T-helper 2 cell treated with Interferon-gamma antibody and Interleukin-4, amounts not matched to agents 5 μg/mL and 100 μg/mL, for 36 hours (primary cell): ENCODE data around the gene ANG.
"Not testable (repeated sequence)": the region's sequence is repeated elsewhere in the genome, so short reads cannot be mapped to it uniquely, and the experiment has no call there.

Experiments
- DNase-seq: peaks from one replicate; pipeline ENCODE4 v3.0.0; 2021; ENCODE audit warnings: low spot score
- H3K27ac Mint-ChIP-seq: one replicate; pipeline ENCODE4 v1.8.0; 2021; ENCODE audit warnings: mild to moderate bottlenecking, mixed read lengths
- H3K27me3 Mint-ChIP-seq: one replicate; pipeline ENCODE4 v1.8.0; 2021; ENCODE audit warnings: low read depth, mixed read lengths
- H3K36me3 Mint-ChIP-seq: one replicate; pipeline ENCODE4 v1.8.0; 2021; ENCODE audit warnings: low read depth, mixed read lengths
- H3K4me1 Mint-ChIP-seq: one replicate; pipeline ENCODE4 v1.8.0; 2021; ENCODE audit warnings: low read depth, mixed read lengths
- H3K4me3 Mint-ChIP-seq: one replicate; pipeline ENCODE4 v1.8.0; 2022; ENCODE audit warnings: mild to moderate bottlenecking, moderate library complexity, mixed read lengths
- H3K9me3 Mint-ChIP-seq: one replicate; pipeline ENCODE4 v1.8.0; 2021; ENCODE audit warnings: mixed read lengths

Gene ANG

GRCh38 chr14:20698934-20699333, 10.4 kb downstream of the ANG start:
- no peak overlapping the region for H3K27ac Mint-ChIP-seq
- H3K27me3 Mint-ChIP-seq = peaks cover 2% of the 10 kb centered on the region
- no peak for DNase-seq
- no peak overlapping the region for H3K4me3 Mint-ChIP-seq
- H3K9me3 Mint-ChIP-seq = no peaks in the 10 kb centered on the region
- no peaks in the 10 kb centered on the region for H3K36me3 Mint-ChIP-seq
- H3K4me1 Mint-ChIP-seq = no peaks in the 10 kb centered on the region

GRCh38 chr14:20699931-20700330, 11.4 kb downstream of the ANG start:
- Mint-ChIP-seq H3K9me3 (no peaks in the 10 kb centered on the region), H3K36me3 (no peaks in the 10 kb centered on the region), H3K4me3 (no peak overlapping the region), H3K4me1 (no peaks in the 10 kb centered on the region), H3K27ac (no peak overlapping the region), H3K27me3 (peaks cover 2% of the 10 kb centered on the region)
- DNase-seq = no peak

GRCh38 chr14:20700965-20701364, 12.4 kb downstream of the ANG start:
- not testable (repeated sequence) for H3K36me3 Mint-ChIP-seq, H3K27ac Mint-ChIP-seq, H3K9me3 Mint-ChIP-seq, H3K27me3 Mint-ChIP-seq, H3K4me1 Mint-ChIP-seq, DNase-seq, H3K4me3 Mint-ChIP-seq

GRCh38 chr14:20706657-20707355, 18.2 kb downstream of the ANG start:
- H3K4me1 Mint-ChIP-seq = no peaks in the 10 kb centered on the region
- no peak for DNase-seq
- no peak overlapping the region for H3K27ac Mint-ChIP-seq
- no peaks in the 10 kb centered on the region for H3K9me3 Mint-ChIP-seq
- no peaks in the 10 kb centered on the region for H3K36me3 Mint-ChIP-seq
- no peaks in the 10 kb centered on the region for H3K27me3 Mint-ChIP-seq
- no peak overlapping the region for H3K4me3 Mint-ChIP-seq

GRCh38 chr14:20707622-20708021, 19.1 kb downstream of the ANG start:
- DNase-seq = no peak
- no peak overlapping the region for H3K27ac Mint-ChIP-seq
- no peaks in the 10 kb centered on the region for H3K36me3 Mint-ChIP-seq
- no peaks in the 10 kb centered on the region for H3K4me1 Mint-ChIP-seq
- no peaks in the 10 kb centered on the region for H3K27me3 Mint-ChIP-seq
- H3K9me3 Mint-ChIP-seq = no peaks in the 10 kb centered on the region
- no peak overlapping the region for H3K4me3 Mint-ChIP-seq

GRCh38 chr14:20711261-20711660, 22.7 kb downstream of the ANG start:
- DNase-seq = no peak
- no peaks in the 10 kb centered on the region for H3K9me3 Mint-ChIP-seq
- H3K4me1 Mint-ChIP-seq = no peaks in the 10 kb centered on the region
- no peaks in the 10 kb centered on the region for H3K36me3 Mint-ChIP-seq
- H3K27me3 Mint-ChIP-seq = no peaks in the 10 kb centered on the region
- no peak overlapping the region for H3K27ac Mint-ChIP-seq
- no peak overlapping the region for H3K4me3 Mint-ChIP-seq

- no peak for DNase-seq
- Mint-ChIP-seq H3K4me1 (no peaks in the 10 kb centered on the region), H3K27me3 (peaks cover under 1% of the 10 kb centered on the region), H3K27ac (no peak overlapping the region), H3K9me3 (no peaks in the 10 kb centered on the region), H3K36me3 (no peaks in the 10 kb centered on the region), H3K4me3 (no peak overlapping the region)
Measured at GRCh38 chr14:20711685-20712084, 23.1 kb downstream of the ANG start.

GRCh38 chr14:20712904-20713303, 24.3 kb downstream of the ANG start:
- DNase-seq = no peak
- no peak overlapping the region for H3K27ac Mint-ChIP-seq
- peaks cover 4% of the 10 kb centered on the region for H3K27me3 Mint-ChIP-seq
- no peaks in the 10 kb centered on the region for H3K36me3 Mint-ChIP-seq
- no peak overlapping the region for H3K4me3 Mint-ChIP-seq
- no peaks in the 10 kb centered on the region for H3K9me3 Mint-ChIP-seq
- no peaks in the 10 kb centered on the region for H3K4me1 Mint-ChIP-seq

- no peak for DNase-seq
- H3K9me3 Mint-ChIP-seq = no peaks in the 10 kb centered on the region
- H3K27ac Mint-ChIP-seq = no peak overlapping the region
- H3K27me3 Mint-ChIP-seq = peaks cover 4% of the 10 kb centered on the region
- H3K4me3 Mint-ChIP-seq = no peak overlapping the region
- H3K36me3 Mint-ChIP-seq = no peaks in the 10 kb centered on the region
- H3K4me1 Mint-ChIP-seq = no peaks in the 10 kb centered on the region
Measured at GRCh38 chr14:20714593-20715250, 26.2 kb downstream of the ANG start.

- H3K27ac Mint-ChIP-seq = no peak overlapping the region
- H3K4me1 Mint-ChIP-seq = peaks cover 3% of the 10 kb centered on the region
- no peaks in the 10 kb centered on the region for H3K36me3 Mint-ChIP-seq
- peaks cover 27% of the 10 kb centered on the region for H3K27me3 Mint-ChIP-seq
- no peak for DNase-seq
- H3K9me3 Mint-ChIP-seq = no peaks in the 10 kb centered on the region
- H3K4me3 Mint-ChIP-seq = no peak overlapping the region
Measured at GRCh38 chr14:20719777-20720176, 31.2 kb downstream of the ANG start.

- H3K27me3 Mint-ChIP-seq = peaks cover 27% of the 10 kb centered on the region
- H3K4me3 Mint-ChIP-seq = no peak overlapping the region
- H3K36me3 Mint-ChIP-seq = no peaks in the 10 kb centered on the region
- H3K27ac Mint-ChIP-seq = no peak overlapping the region
- no peak for DNase-seq
- H3K9me3 Mint-ChIP-seq = no peaks in the 10 kb centered on the region
- H3K4me1 Mint-ChIP-seq = peaks cover 3% of the 10 kb centered on the region
Measured at GRCh38 chr14:20720741-20721140, 32.2 kb downstream of the ANG start.

GRCh38 chr14:20722016-20722415, 33.5 kb downstream of the ANG start:
- Mint-ChIP-seq H3K27ac (no peak overlapping the region), H3K27me3 (peaks cover 24% of the 10 kb centered on the region)
- DNase-seq = no peak

GRCh38 chr14:20723488-20723887, 34.9 kb downstream of the ANG start:
- no peaks in the 10 kb centered on the region for H3K9me3 Mint-ChIP-seq
- H3K4me1 Mint-ChIP-seq = peaks cover 3% of the 10 kb centered on the region
- no peak overlapping the region for H3K27ac Mint-ChIP-seq
- no peaks in the 10 kb centered on the region for H3K36me3 Mint-ChIP-seq
- DNase-seq = no peak
- peaks cover 31% of the 10 kb centered on the region for H3K27me3 Mint-ChIP-seq
- H3K4me3 Mint-ChIP-seq = no peak overlapping the region

More at GRCh38 chr14:20722016-20722415, 33.5 kb downstream of the ANG start:
- Mint-ChIP-seq H3K4me1 (peaks cover 3% of the 10 kb centered on the region), H3K36me3 (no peaks in the 10 kb centered on the region), H3K4me3 (no peak overlapping the region), H3K9me3 (no peaks in the 10 kb centered on the region)

- not testable (repeated sequence) for H3K27ac Mint-ChIP-seq, H3K9me3 Mint-ChIP-seq, DNase-seq, H3K4me1 Mint-ChIP-seq, H3K36me3 Mint-ChIP-seq, H3K4me3 Mint-ChIP-seq
- peaks cover 31% of the 10 kb centered on the region for H3K27me3 Mint-ChIP-seq
Measured at GRCh38 chr14:20726121-20726520, 37.6 kb downstream of the ANG start.

- no peak for DNase-seq
- no peaks in the 10 kb centered on the region for H3K9me3 Mint-ChIP-seq
- H3K27me3 Mint-ChIP-seq = peaks cover 29% of the 10 kb centered on the region
- H3K4me1 Mint-ChIP-seq = no peaks in the 10 kb centered on the region
- no peak overlapping the region for H3K27ac Mint-ChIP-seq
- H3K36me3 Mint-ChIP-seq = no peaks in the 10 kb centered on the region
- H3K4me3 Mint-ChIP-seq = no peak overlapping the region
Measured at GRCh38 chr14:20726531-20726930, 38.0 kb downstream of the ANG start.
